GM18505 (cell line): Measurements from ENCODE around the gene ANGEL2.

Experiments used
- ATAC-seq: cut with Tn5 transposase; IDR thresholded peaks from one replicate; pipeline ENCODE4 v1.9.1; 2021; ENCODE audit not compliant: unreplicated experiment
- POLR2A ChIP-seq: IDR thresholded peaks from 4 replicates; pipeline ENCODE4 v1.6.1; 2011; ENCODE audit warnings: borderline replicate concordance; ENCODE audit not compliant: insufficient read depth, insufficient read length; ENCODE audit errors: extremely low read depth

ANGEL2 gene

GRCh38 chr1:212957546-212957945, 58.1 kb downstream of the ANGEL2 start:
- no peak for ATAC-seq
- TF ChIP-seq POLR2A, result no peak

- ATAC-seq, result no peak
- no peak for TF ChIP-seq POLR2A
These were observed 59.6 kb downstream of the ANGEL2 start for GRCh38 chr1:212955961-212956620.

GRCh38 chr1:212955098-212955497, 60.6 kb downstream of the ANGEL2 start:
- no peak for TF ChIP-seq POLR2A
- ATAC-seq, result no peak

GRCh38 chr1:212954514-212954913, 61.2 kb downstream of the ANGEL2 start:
- no peak for TF ChIP-seq POLR2A
- ATAC-seq, result no peak

GRCh38 chr1:212953321-212953720, 62.3 kb downstream of the ANGEL2 start:
- TF ChIP-seq POLR2A, result no peak
- ATAC-seq, result no peak

GRCh38 chr1:212952641-212952976, 63.1 kb downstream of the ANGEL2 start:
- TF ChIP-seq POLR2A, result no peak
- no peak for ATAC-seq

- no peak for ATAC-seq
- TF ChIP-seq POLR2A, result no peak
These were observed 63.6 kb downstream of the ANGEL2 start for GRCh38 chr1:212951947-212952640.

- no peak for TF ChIP-seq POLR2A
- ATAC-seq, result peak; percentile 5
These were observed 64.3 kb downstream of the ANGEL2 start for GRCh38 chr1:212951126-212951946.

- peak; percentile 94 for ATAC-seq
These were observed 65.2 kb downstream of the ANGEL2 start, which contains the start of gene VASH2 for GRCh38 chr1:212950243-212951125. Gene VASH2 (plus strand): TSS chr1:212950541. CDS start chr1:212951543, 1,002 bp downstream.

GRCh38 chr1:212949771-212950170, 65.9 kb downstream of the ANGEL2 start:
- no peak for ATAC-seq
- TF ChIP-seq POLR2A, result no peak

More at GRCh38 chr1:212950243-212951125, 65.2 kb downstream of the ANGEL2 start, which contains the start of gene VASH2:
- peak; percentile 59 for TF ChIP-seq POLR2A

GRCh38 chr1:212946872-212947271, 68.8 kb downstream of the ANGEL2 start:
- no peak for ATAC-seq

GRCh38 chr1:212945463-212946160, 70.1 kb downstream of the ANGEL2 start:
- no peak for TF ChIP-seq POLR2A
- ATAC-seq, result no peak

More at GRCh38 chr1:212946872-212947271, 68.8 kb downstream of the ANGEL2 start:
- no peak for TF ChIP-seq POLR2A
